HL-60 (cell line): Measurements from ENCODE around the gene WDR70.

Experiments used
- DNase-seq, 2 experiments: peaks; one replicate each; pipeline ENCODE4 v3.0.0-alpha.2; 2010 to 2020; ENCODE audit warnings: low read depth in 1 of 2, low spot score in 1 of 2
- H3K27ac ChIP-seq: fragments of 250-450 bp; sonication (Bioruptor Pico); replicated peaks from 2 replicates; pipeline ENCODE4 v1.5.1; 2020; ENCODE audit warnings: mild to moderate bottlenecking, moderate library complexity
- H3K27me3 ChIP-seq: fragments of 250-450 bp; sonication (Bioruptor Pico); 2 replicates; pipeline ENCODE4 v1.5.1; 2021; ENCODE audit warnings: mild to moderate bottlenecking, moderate library complexity; ENCODE audit not compliant: insufficient read depth, poor library complexity, severe bottlenecking
- H3K4me3 ChIP-seq: replicated peaks from 2 replicates; pipeline ENCODE4 v1.5.1; 2011; ENCODE audit warnings: mild to moderate bottlenecking, control low read depth, low read length; ENCODE audit not compliant: insufficient read depth
- GABPA ChIP-seq: IDR thresholded peaks from 2 replicates; pipeline ENCODE4 v1.6.1; 2012; ENCODE audit warnings: low read depth
- POLR2AphosphoS5 ChIP-seq: IDR thresholded peaks from 2 replicates; pipeline ENCODE4 v1.6.1; 2012; ENCODE audit warnings: low read depth
- SPI1 ChIP-seq: IDR thresholded peaks from 2 replicates; pipeline ENCODE4 v1.6.1; 2012; ENCODE audit warnings: low read depth, mild to moderate bottlenecking, borderline replicate concordance
- TF ChIP-seq, protein P1 (sequence below): IDR thresholded peaks from one replicate; pipeline ENCODE4 v1.5.1; 2011; ENCODE audit warnings: low read length, control low read depth, inconsistent platforms; ENCODE audit not compliant: insufficient read depth
- TF ChIP-seq, protein P2 (sequence below): IDR thresholded peaks from 2 replicates; pipeline ENCODE4 v1.6.1; 2012; ENCODE audit warnings: low read depth; ENCODE audit not compliant: insufficient replicate concordance

The WDR70 gene

DNA sequence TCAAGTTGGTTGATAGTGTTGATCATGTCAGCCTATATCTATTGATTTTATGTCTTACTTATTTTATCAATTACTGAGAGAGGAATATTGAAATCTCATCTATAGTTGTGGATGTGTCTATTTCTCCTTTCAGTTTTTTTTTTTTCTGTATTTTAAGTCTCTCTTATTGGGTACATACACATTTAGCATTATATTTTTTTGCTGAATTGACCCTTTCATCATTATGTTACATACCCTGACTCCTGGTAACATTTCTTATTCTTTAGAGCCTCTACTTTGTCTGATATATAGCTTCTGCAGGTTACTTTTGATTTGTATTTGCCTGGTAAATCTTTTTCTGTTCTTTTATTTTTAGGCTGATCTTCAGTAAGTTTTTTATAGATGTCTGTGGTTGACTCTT, 281.2 kb downstream of the WDR70 start:
- Histone ChIP-seq H3K27ac (no peak overlapping the region), H3K27me3 (no peaks in the 10 kb centered on the region), H3K4me3 (no peak overlapping the region)
- TF ChIP-seq GABPA, result no peak
- no peak for DNase-seq

DNA sequence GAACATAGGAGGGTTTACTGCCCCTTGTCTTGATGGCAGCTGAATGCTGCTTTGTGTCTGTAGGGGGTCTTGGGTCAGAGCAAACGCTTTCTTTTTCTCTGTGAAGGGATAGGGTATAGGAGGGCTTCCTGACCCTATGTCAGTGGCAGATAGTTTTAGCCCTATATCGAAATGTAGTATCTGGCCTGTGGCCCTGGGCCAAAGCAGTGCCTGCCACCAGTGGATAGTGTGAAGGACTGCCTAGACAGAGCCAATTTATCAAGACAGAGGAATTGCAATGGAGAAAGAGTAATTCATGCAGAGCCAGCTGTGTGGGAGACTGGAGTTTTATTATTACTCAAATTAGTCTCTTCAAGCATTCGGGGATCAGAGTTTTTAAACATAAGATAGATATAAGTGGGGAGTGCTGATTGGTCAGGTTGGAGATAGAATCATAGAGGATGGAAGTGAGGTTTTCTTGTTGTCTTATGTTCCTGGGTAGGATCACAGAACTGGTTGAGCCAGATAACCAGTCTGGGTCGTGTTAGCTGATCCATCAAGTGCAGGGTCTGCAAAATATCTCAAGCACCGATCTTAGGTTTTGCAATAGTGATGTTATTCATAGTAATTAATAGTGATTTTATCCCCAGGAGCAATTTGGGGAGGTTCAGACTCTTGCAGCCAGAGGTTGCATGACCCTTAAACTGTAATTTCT, 282.3 kb downstream of the WDR70 start:
- Histone ChIP-seq H3K4me3 (no peak overlapping the region), H3K27me3 (no peaks in the 10 kb centered on the region), H3K27ac (no peak overlapping the region)
- TF ChIP-seq, protein P1, sequence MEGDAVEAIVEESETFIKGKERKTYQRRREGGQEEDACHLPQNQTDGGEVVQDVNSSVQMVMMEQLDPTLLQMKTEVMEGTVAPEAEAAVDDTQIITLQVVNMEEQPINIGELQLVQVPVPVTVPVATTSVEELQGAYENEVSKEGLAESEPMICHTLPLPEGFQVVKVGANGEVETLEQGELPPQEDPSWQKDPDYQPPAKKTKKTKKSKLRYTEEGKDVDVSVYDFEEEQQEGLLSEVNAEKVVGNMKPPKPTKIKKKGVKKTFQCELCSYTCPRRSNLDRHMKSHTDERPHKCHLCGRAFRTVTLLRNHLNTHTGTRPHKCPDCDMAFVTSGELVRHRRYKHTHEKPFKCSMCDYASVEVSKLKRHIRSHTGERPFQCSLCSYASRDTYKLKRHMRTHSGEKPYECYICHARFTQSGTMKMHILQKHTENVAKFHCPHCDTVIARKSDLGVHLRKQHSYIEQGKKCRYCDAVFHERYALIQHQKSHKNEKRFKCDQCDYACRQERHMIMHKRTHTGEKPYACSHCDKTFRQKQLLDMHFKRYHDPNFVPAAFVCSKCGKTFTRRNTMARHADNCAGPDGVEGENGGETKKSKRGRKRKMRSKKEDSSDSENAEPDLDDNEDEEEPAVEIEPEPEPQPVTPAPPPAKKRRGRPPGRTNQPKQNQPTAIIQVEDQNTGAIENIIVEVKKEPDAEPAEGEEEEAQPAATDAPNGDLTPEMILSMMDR, result no peak
- no peak for TF ChIP-seq GABPA
- DNase-seq, result no peak

DNA sequence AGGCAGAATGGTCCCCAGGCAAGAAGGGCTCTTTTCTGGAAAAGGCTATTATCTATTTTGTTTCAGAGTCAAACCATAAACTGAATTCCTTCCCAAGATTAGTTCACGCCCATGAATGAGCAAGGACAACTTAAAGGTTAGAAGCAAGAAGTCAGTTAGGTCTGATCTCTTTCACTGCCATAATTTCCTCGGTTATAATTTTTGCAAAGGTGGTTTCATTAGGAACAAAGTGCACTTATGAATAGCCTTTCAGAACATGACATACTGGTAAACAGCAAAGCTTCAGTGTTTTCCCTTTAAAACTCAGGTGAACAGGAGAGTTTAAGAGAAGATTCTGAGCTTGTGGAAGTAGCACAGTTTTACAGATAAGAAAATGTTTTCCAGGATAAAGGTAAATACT, 282.8 kb downstream of the WDR70 start:
- no peak for DNase-seq
- Histone ChIP-seq H3K27ac (peak overlapping the region; percentile 33; the same call in 1 of the 2 replicates), H3K4me3 (no peak overlapping the region), H3K27me3 (no peaks in the 10 kb centered on the region)
- no peak for TF ChIP-seq SPI1
- no peak for TF ChIP-seq POLR2AphosphoS5
- no peak for TF ChIP-seq GABPA
- TF ChIP-seq, protein P2, sequence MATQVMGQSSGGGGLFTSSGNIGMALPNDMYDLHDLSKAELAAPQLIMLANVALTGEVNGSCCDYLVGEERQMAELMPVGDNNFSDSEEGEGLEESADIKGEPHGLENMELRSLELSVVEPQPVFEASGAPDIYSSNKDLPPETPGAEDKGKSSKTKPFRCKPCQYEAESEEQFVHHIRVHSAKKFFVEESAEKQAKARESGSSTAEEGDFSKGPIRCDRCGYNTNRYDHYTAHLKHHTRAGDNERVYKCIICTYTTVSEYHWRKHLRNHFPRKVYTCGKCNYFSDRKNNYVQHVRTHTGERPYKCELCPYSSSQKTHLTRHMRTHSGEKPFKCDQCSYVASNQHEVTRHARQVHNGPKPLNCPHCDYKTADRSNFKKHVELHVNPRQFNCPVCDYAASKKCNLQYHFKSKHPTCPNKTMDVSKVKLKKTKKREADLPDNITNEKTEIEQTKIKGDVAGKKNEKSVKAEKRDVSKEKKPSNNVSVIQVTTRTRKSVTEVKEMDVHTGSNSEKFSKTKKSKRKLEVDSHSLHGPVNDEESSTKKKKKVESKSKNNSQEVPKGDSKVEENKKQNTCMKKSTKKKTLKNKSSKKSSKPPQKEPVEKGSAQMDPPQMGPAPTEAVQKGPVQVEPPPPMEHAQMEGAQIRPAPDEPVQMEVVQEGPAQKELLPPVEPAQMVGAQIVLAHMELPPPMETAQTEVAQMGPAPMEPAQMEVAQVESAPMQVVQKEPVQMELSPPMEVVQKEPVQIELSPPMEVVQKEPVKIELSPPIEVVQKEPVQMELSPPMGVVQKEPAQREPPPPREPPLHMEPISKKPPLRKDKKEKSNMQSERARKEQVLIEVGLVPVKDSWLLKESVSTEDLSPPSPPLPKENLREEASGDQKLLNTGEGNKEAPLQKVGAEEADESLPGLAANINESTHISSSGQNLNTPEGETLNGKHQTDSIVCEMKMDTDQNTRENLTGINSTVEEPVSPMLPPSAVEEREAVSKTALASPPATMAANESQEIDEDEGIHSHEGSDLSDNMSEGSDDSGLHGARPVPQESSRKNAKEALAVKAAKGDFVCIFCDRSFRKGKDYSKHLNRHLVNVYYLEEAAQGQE, result no peak
- TF ChIP-seq, protein P1, result no peak

DNA sequence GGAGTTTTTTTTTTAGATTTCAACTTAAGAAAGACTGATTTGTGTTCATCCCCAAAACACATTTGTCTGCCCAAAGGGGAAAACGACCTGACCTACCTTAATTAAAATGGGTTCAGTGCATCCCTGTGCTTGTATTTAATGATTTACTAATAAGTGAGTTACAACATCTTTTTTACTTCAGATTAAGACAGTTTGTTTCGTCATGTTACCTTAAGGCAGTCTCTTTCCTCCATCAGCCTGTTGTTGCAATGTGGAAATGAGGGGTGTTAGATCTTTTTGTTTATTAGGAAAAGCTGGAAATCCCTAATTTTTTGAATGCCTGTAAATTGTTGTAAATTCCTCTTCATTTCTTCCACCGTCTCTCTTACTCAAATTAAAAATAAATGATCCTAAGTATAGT, 283.2 kb downstream of the WDR70 start:
- DNase-seq, result peak in 1 of 2 experiments; percentile 11
- TF ChIP-seq, protein P1, result no peak
- TF ChIP-seq SPI1, result no peak
- no peaks in the 10 kb centered on the region for H3K27me3 ChIP-seq
- H3K27ac ChIP-seq, result peak overlapping the region; percentile 17
- no peak overlapping the region for H3K4me3 ChIP-seq

DNA sequence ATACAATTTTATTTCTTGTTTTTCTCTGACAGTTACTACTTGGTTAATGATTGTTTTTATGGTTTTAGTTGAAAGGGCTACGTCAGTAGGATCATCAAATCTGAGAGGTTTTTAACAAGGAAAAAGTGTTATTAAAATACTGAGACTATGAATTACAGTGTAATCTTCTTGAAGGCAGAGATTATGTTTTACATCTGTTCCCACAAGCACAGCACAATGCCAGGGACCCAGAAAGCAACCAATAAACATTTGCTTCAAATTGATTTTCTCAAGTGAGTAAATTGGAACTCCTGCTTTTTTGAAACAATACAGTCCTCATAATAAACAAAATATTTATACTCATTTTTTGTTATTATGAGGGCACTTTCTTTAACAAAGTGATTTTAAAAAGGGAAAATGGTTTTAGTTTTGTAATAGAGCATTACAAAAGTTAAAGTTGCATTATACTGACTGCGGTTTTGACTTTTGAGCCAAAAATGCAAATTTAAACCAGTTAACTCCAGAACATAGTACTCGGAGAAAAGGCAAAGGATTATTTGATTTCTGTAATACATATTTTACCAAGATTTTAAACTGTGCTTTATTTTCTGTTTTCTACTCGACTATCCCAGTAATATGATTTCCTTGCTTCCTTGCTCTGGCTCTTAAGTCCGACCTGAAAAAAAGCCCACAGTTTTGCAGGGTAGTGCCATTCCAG, 283.8 kb downstream of the WDR70 start:
- peak overlapping the region; percentile 17 for H3K27ac ChIP-seq
- DNase-seq, result no peak
- H3K4me3 ChIP-seq, result no peak overlapping the region
- TF ChIP-seq, protein P2, result no peak
- TF ChIP-seq, protein P1, result no peak
- TF ChIP-seq POLR2AphosphoS5 (no peak), SPI1 (no peak), GABPA (no peak)
- no peaks in the 10 kb centered on the region for H3K27me3 ChIP-seq
